Progenitor cell of endocrine pancreas (in vitro differentiated cells): Measurements from ENCODE around the gene MYO1H. TPM values are rescaled to one million over a fixed set of nuclear protein-coding genes. Genes with fewer than 3 reads are reported as not detected.
"Not testable (repeated sequence)": the region's sequence is repeated elsewhere in the genome, so short reads cannot be mapped to it uniquely, and the experiment has no call there.

Source experiments
- DNase-seq: peaks from one replicate; pipeline ENCODE4 v3.0.0; 2021; ENCODE audit warnings: low spot score; ENCODE audit not compliant: unreplicated experiment
- H3K27ac Mint-ChIP-seq: 2 replicates; pipeline ENCODE4 v1.8.0; 2021; ENCODE audit warnings: mild to moderate bottlenecking, moderate library complexity, mixed read lengths
- H3K27me3 Mint-ChIP-seq: 2 replicates; pipeline ENCODE4 v1.8.0; 2021; ENCODE audit warnings: mixed read lengths
- H3K36me3 Mint-ChIP-seq: 2 replicates; pipeline ENCODE4 v1.8.0; 2022; ENCODE audit warnings: mixed read lengths; ENCODE audit not compliant: insufficient read depth
- H3K4me1 Mint-ChIP-seq: 2 replicates; pipeline ENCODE4 v1.8.0; 2021; ENCODE audit warnings: low read depth, mixed read lengths
- H3K4me3 Mint-ChIP-seq: 2 replicates; pipeline ENCODE4 v1.8.0; 2021; ENCODE audit warnings: low read depth, mild to moderate bottlenecking, moderate library complexity, mixed read lengths
- H3K9me3 Mint-ChIP-seq: 2 replicates; pipeline ENCODE4 v1.8.0; 2021; ENCODE audit warnings: low read depth, mixed read lengths
- CTCF ChIP-seq: fragments of 200-600 bp; sonication (generic); IDR thresholded peaks from one replicate; pipeline ENCODE4 v1.5.0; 2021; ENCODE audit warnings: antibody characterized with exemption, mild to moderate bottlenecking; ENCODE audit not compliant: unreplicated experiment
- total RNA-seq: library from RNA; stranded (reverse); gene quantifications from 2 replicates; pipeline ENCODE4 v1.2.1, GENCODE V29; 2021

The MYO1H gene
- total RNA-seq, 1 donor from 2014 or later, result 0.77 TPM

- no peak for TF ChIP-seq CTCF
- Mint-ChIP-seq H3K27me3 (peaks cover 73% of the 10 kb centered on the region), H3K9me3 (no peaks in the 10 kb centered on the region), H3K4me3 (peak overlapping the region; percentile 75), H3K36me3 (no peaks in the 10 kb centered on the region), H3K27ac (peak overlapping the region; percentile 76), H3K4me1 (peaks cover 7% of the 10 kb centered on the region)
- DNase-seq, result no peak
Measured at GRCh38 chr12:109310247-109311125, 37.2 kb upstream of the MYO1H start.

GRCh38 chr12:109321294-109321693 lies 26.4 kb upstream of the MYO1H start:
- not testable (repeated sequence) for DNase-seq, H3K4me1 Mint-ChIP-seq, H3K36me3 Mint-ChIP-seq, H3K27ac Mint-ChIP-seq, H3K9me3 Mint-ChIP-seq, H3K4me3 Mint-ChIP-seq
- peaks cover 39% of the 10 kb centered on the region for H3K27me3 Mint-ChIP-seq

- TF ChIP-seq CTCF, result no peak
- Mint-ChIP-seq H3K27me3 (peaks cover 19% of the 10 kb centered on the region), H3K9me3 (no peaks in the 10 kb centered on the region), H3K27ac (no peak overlapping the region), H3K36me3 (no peaks in the 10 kb centered on the region), H3K4me3 (no peak overlapping the region), H3K4me1 (peaks cover 14% of the 10 kb centered on the region)
- DNase-seq, result no peak
Measured at GRCh38 chr12:109329003-109329402, 18.7 kb upstream of the MYO1H start.

- Mint-ChIP-seq H3K4me3 (no peak overlapping the region), H3K4me1 (peaks cover 14% of the 10 kb centered on the region), H3K36me3 (no peaks in the 10 kb centered on the region), H3K27me3 (peaks cover 16% of the 10 kb centered on the region), H3K27ac (no peak overlapping the region), H3K9me3 (no peaks in the 10 kb centered on the region)
- no peak for TF ChIP-seq CTCF
- DNase-seq, result no peak
Measured at GRCh38 chr12:109329686-109330085, 18.0 kb upstream of the MYO1H start.

- no peaks in the 10 kb centered on the region for H3K36me3 Mint-ChIP-seq
- no peak overlapping the region for H3K27ac Mint-ChIP-seq
- no peak for TF ChIP-seq CTCF
- H3K4me1 Mint-ChIP-seq, result peaks cover 14% of the 10 kb centered on the region
- peaks cover 13% of the 10 kb centered on the region for H3K27me3 Mint-ChIP-seq
- H3K4me3 Mint-ChIP-seq, result no peak overlapping the region
- no peaks in the 10 kb centered on the region for H3K9me3 Mint-ChIP-seq
- DNase-seq, result no peak
Measured at GRCh38 chr12:109330282-109331230, 17.1 kb upstream of the MYO1H start.
